Measurements from ENCODE around the gene WWP2.
"Not testable (repeated sequence)": the region's sequence is repeated elsewhere in the genome, so short reads cannot be mapped to it uniquely, and the experiment has no call there.

WWP2 gene

DNA sequence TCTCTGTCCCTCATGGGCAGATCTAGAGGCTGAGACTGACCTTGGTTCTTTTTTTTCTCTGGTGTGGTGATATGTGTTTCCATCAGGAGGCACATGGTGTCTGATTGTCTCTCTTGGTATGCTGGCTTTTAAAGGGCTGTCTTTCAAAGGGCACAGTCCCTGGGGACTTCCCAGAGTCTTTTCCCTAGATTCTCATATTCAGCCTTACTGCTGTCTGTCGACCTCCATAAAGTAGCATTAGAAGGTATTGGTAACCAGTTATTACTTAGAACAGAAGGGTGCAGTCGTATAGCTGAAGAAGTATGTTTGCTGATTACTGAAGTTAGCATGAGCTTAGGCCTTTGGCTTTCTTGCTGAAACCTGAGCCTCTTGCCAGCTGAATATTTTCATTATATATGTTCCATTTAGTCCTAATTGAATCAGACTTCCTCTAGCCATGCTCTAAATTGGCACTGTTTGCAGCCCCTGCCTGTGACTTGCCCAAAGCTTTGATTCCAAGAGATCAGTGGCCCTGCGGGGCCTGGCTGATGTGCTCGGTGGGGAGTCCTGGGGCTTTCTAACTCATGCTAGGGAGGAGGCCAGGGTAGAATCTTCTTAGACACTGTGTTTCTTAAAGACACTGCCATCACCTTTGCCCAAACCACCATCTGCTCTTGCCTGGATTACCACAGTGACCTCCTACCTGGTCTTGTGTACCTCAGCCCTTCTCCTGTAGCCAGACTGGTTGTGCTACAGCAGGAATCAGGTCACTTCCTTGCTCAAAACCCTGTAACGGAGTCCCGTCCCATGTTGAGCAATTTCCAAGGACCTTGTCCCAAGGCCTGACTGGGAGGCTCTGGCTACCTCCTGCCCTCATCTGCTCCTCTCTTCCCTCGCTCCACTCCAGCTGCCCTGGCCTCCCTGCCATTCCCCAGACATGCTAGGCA is 71.5 kb downstream of the WWP2 start:
- no peak for DNase-seq

DNA sequence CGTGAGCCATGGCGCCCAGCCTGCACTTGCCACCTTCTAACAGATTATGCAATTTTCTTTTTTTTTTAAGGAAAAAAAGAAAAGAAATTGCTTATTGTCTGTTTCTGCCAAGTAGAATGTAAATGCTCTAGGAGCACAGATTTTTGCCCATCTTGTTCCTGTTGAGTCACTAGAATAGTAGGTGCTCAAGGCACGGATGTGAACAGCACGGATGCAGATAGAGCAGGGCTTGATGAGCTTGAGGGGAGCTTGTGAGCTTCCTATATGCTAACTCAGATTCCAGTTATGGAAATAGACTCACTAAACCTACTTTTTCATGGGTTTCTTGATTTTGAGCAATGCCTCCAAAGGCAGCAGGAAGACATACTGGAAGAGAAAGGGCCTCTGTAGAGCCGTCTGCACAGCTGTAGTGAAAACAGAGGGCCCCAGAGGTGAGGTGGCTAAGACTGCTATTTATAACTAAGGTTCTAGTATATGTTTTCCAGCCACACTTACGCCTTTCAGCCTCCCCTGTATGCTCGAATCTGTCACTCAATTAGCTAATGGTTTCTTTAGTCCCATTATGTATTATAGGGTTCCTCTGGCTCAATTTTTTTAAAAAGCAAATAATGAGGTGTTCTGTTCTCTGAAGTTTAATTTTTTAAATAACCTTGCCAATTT is 72.8 kb downstream of the WWP2 start:
- DNase-seq = no peak

- DNase-seq = no peak
Observed at GRCh38 chr16:69836257-69836656, 74.1 kb downstream of the WWP2 start.

DNA sequence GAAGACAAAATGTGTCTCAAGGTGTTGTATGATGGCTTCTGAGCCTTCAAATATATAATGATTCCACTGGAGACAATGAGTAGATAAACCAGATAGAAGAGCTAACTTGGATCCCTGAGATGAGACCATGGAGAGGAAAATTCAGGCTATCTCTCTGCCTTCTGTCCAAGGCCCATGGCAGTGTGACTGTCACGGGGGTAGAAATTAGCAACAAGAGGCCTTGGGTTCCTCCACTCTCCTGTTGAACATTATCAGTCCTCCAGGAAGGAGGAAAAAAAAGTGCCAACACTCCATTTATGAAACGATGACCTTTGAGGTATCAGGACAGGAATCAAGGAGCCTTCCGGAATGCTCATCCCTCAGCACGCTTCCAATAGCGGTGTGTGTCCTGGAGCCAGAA is 75.2 kb downstream of the WWP2 start:
- no peak for DNase-seq

DNA sequence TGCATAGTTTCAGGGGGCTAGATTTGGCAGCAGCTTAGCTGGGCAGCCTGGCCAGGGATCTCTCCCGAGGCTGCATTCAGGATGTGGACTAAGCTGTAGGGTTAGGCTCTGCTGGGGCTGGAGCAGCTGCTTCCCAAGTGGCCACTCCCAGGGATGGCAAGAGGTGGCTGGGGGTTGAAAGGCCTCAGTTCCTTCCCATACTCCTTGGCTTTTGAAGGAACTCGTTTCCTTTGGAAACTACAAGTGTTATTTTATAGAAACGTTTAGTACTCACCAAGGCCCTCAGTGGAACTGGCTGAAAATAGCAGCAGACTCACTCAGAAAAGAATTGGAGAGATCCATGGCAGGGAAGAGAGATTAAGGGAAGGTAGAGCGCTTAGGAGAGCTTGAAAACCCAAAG is 76.4 kb downstream of the WWP2 start:
- no peak for DNase-seq

DNA sequence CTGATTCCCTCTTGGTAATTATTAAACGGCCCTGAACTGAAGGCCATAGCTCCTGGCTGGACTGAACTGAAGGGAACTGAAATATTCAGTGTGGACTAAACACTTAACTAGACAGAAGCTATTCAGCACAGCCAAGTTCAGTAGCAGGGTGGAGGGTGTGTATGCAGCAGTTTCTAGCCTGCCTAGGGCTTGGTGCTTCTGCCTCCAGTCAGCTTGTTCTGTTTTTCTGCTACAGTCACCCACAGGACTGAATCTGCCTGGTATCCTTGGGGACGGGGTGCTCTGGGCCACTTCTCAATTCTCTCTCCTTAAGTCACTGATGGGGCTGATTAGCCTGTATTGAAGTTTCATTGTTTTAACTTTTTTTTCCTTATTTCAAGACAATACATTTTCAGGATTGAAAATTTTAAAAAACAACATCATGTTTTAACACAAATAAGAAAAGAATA is 77.1 kb downstream of the WWP2 start:
- DNase-seq = no peak

DNA sequence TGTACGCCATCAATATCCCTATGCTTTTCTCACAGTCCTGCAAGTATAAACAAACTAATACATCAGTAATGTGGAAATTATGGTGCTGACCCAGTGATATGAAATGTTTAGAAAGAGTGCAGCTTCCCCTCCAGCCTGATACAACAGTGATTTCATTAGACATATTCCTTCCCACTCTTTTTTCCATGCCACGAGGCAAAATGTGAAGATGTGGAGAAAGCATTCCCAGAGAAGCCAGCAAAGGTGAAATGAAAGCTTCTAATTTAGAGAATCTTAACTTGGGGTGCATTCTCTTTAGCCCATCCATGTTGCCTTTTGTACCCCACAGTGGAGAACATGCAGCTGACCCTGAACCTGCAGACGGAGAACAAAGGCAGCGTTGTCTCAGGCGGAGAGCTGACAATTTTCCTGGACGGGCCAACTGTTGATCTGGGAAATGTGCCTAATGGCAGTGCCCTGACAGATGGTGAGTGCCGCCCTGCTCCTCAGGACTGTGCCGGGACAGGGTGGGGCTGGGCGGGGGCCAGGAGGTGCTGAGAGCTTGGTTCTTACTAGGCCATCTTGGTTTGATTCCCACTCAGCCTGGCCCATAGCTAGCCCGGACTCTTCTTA is 77.8 kb downstream of the WWP2 start:
- no peak for DNase-seq

DNA sequence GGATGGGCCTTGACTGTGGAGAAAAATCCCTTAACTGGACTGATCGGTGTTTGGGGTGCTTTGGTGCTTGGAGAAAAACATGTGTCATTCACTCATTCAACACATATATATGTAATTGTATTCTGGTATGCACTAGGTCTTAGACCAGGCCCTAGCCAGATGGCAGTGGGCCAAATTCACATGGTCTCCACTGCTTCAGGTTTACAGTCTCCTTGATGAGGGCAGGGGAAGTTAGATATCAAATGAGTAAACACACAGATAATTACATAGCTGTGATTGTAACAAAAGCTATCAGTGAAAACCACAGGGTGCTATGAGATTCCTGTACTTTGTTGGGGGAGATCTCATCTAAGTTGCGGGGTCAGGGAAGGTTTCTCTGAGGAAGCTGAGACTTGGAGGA is 78.8 kb downstream of the WWP2 start:
- DNase-seq = no peak

GRCh38 chr16:69844441-69844840 is 82.3 kb downstream of the WWP2 start:
- DNase-seq = no peak

GRCh38 chr16:69845181-69845580 is 83.0 kb downstream of the WWP2 start:
- DNase-seq = no peak

- DNase-seq = no peak
Observed at GRCh38 chr16:69847643-69848042, 85.5 kb downstream of the WWP2 start.

- no peak for DNase-seq
Observed at GRCh38 chr16:69848637-69849545, 86.8 kb downstream of the WWP2 start.

GRCh38 chr16:69851491-69852240 is 89.5 kb downstream of the WWP2 start:
- no peak for DNase-seq

GRCh38 chr16:69852815-69853214 is 90.7 kb downstream of the WWP2 start:
- no peak for DNase-seq

- DNase-seq = no peak
Observed at GRCh38 chr16:69853481-69853880, 91.3 kb downstream of the WWP2 start.

GRCh38 chr16:69854776-69855175 is 92.6 kb downstream of the WWP2 start:
- DNase-seq = not testable (repeated sequence)

DNA sequence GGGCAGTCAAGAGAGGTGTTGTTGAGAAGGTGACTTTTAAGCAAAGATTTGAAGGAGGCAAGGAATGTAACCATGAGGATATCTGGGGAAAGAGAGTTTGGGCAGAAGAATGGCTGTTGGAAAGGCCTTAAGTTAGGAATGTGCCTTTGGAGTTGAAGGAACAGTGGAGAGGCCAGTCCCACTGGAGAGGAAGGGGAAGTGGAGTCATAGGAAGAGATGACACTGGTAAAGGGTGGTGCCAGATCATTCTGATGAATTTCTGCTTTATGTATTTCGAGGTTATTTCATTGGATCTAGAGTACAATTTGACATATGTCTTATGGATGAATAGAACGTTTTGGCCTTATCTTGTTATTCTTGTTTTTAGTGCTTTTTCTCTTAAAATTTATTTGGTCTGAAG is 93.5 kb downstream of the WWP2 start:
- DNase-seq = no peak

DNA sequence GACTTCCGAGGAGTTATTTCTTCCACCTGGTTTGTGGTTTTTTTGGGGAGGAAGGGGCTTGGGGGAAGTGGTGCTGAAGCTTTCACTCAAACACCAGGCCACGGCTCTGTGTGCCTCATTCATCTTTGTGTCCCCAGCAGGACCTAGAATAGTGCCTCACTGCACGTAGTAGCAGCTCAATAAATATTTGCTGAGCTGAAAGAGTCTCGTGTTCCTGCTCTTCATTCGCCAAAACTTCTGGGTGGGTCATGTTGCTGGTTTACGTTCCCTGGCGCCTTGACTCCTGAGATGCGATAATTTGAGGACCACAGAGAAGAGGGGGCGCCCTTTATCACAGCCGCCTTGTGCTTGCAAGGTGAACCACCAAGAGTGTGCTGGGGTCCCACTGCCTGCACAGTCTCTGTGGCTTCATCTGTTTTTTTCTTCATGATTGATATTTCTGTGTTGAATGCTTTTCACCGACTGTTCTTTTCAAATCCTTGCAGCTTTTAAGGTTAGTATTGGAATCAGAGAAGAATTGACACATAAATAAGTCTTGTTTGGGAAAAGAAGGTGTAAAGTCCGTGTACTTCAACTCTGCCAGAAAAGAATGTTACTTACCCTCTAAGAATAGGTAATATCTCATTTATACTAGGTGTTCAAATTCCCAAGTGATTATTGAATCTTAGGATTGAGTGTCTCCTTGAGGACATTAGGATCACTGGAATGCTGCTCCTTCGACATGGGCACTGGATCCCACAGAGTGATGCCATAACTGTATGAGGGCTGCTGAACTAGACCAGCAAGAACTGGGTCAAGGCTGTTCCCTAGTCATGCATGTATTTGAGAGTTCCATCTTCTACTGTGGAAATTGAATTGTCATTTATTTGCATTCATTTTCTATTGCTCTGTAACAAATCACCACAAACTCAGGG is 96.3 kb downstream of the WWP2 start:
- no peak for DNase-seq

DNA sequence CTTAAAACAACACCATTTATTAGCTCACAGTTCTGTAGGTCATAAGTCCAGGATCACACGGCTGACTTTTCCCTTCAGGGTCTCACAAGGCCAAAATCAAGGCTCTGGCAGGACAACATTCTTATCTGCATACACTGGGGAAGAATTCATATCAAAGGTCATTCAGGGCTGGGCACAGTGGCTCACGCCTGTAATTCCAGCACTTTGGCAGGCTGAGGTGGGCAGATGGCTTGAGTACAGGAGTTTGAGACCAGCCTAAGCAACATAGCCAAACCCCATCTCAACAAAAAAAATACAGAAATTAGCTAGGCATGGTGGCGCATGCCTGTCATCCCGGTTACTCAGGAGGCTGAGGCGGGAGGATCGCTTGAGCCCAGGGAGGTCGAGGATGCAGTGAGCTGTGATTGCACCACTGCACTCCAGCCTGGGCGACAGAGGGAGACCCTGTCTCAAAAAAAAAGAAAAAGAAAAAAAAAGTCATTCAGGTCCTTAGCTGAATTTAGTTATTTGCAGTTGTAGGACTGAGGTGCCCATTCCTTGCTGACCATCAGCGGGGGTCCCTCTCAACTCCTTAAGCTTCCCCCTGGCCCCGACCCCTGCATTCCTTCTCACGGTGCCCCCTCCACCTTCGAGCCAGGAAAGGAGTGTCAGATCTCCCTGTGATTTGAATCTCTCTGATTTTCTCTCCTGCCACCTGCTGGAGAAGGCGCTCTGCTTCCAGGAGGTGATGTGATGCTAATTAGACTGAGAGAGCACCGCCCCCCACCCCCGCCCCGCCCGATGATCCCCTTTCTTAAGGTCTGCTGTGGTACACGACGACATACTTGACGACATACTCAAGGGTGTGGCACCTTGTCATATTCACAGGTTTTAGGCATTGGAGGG is 97.2 kb downstream of the WWP2 start:
- no peak for DNase-seq

All from NCI-H1105 treated with DMSO at 0.1 percent for 48 hours (cell line).